CD4-positive, alpha-beta T cell (primary cell): ENCODE measurements around the gene DUOXA2. TPM values are rescaled to one million over a fixed set of nuclear protein-coding genes. Genes with fewer than 3 reads are reported as not detected.

ENCODE experiments used
- ATAC-seq: fragments of 200-7000 bp; cut with Tn5 transposase; one replicate; pipeline ENCODE4 v1.10.0; 2022; ENCODE audit warnings: mild to moderate bottlenecking; ENCODE audit not compliant: poor library complexity
- CTCF ChIA-PET: fragments of 350-600 bp; sonication (Branson Sonifier 250); formaldehyde crosslinking; loops from one replicate; lab custom pipeline; 2021; ENCODE audit warnings: antibody characterized with exemption, inconsistent platforms; lab: Charles Lee
- POLR2A ChIA-PET: fragments of 350-600 bp; sonication (Branson Sonifier 250); formaldehyde crosslinking; loops from one replicate; lab custom pipeline; 2021; ENCODE audit warnings: antibody characterized with exemption, inconsistent platforms; lab: Charles Lee
- DNase-seq, 14 experiments: peaks; one replicate each; pipeline ENCODE4 v3.0.0-alpha.2; 2013 to 2020; ENCODE audit warnings: mixed read lengths in 2 of 14
- H3K27ac ChIP-seq, 2 donors: one replicate each; pipeline versions ENCODE4 v1.5.1 to v1.7.0; 2013; ENCODE audit warnings: low read length in 2 of 2, low read depth in 1 of 2, mild to moderate bottlenecking in 1 of 2
- H3K27me3 ChIP-seq, 2 experiments: 1 replicate in 1 of 2; 2 replicates in 1 of 2; pipeline versions ENCODE4 v1.6.1 to v1.7.0; 2013; ENCODE audit warnings: low read length in 2 of 2, control low read depth in 1 of 2, mild to moderate bottlenecking in 1 of 2, moderate library complexity in 1 of 2; ENCODE audit not compliant: insufficient read depth in 2 of 2, control insufficient read depth in 1 of 2
- H3K36me3 ChIP-seq: one replicate; pipeline ENCODE4 v1.6.1; 2013; ENCODE audit warnings: low read length, control low read depth; ENCODE audit not compliant: insufficient read depth
- H3K4me1 ChIP-seq: one replicate; pipeline ENCODE4 v1.6.1; 2013; ENCODE audit warnings: low read length, control low read depth; ENCODE audit not compliant: insufficient read depth
- H3K4me3 ChIP-seq: one replicate; pipeline ENCODE4 v1.5.1; 2013; ENCODE audit warnings: mild to moderate bottlenecking, low read length, moderate library complexity
- H3K9me3 ChIP-seq, 2 experiments: 1 replicate in 1 of 2; 2 replicates in 1 of 2; pipeline versions ENCODE4 v1.6.1 to v1.7.0; 2013; ENCODE audit warnings: low read length in 2 of 2, mild to moderate bottlenecking in 2 of 2, control low read depth in 1 of 2, moderate library complexity in 1 of 2; ENCODE audit not compliant: control insufficient read depth in 1 of 2, insufficient read depth in 1 of 2
- H3K27ac Mint-ChIP-seq: one replicate; pipeline ENCODE4 v1.8.0; 2020; ENCODE audit warnings: mixed read lengths
- H3K27me3 Mint-ChIP-seq: one replicate; pipeline ENCODE4 v1.8.0; 2021; ENCODE audit warnings: mixed read lengths
- H3K36me3 Mint-ChIP-seq: one replicate; pipeline ENCODE4 v1.8.0; 2021; ENCODE audit warnings: low read depth, mixed read lengths
- H3K4me1 Mint-ChIP-seq: one replicate; pipeline ENCODE4 v1.8.0; 2021; ENCODE audit warnings: low read depth, mixed read lengths
- H3K4me3 Mint-ChIP-seq: one replicate; pipeline ENCODE4 v1.8.0; 2020; ENCODE audit warnings: mild to moderate bottlenecking, mixed read lengths
- H3K9me3 Mint-ChIP-seq: one replicate; pipeline ENCODE4 v1.8.0; 2020; ENCODE audit warnings: mixed read lengths
- intact Hi-C, 2 experiments: fragments of 100-400 bp; cut with DNase I in 1 of 2; cut with micrococcal nuclease in 1 of 2; formaldehyde crosslinking; loops; one replicate each; pipeline versions ENCODE4 v1.15.1 to v1.9.0; 2023 to 2025; cut with DNase I, micrococcal nuclease
- total RNA-seq, 174 experiments: library from RNA in 2 of 174; stranded (reverse) in 2 of 174; gene quantifications; one replicate each; pipeline ENCODE4 v1.2.3 and lab custom pipeline; 2021 to 2026
- TF ChIP-seq, protein P1 (sequence below): fragments of 200-600 bp; IDR thresholded peaks from one replicate; pipeline ENCODE4 v1.8.0; 2022; ENCODE audit warnings: antibody characterized with exemption, mild to moderate bottlenecking

Gene DUOXA2
- total RNA-seq, 2 experiments from 2014 or later, result not detected

- H3K27ac Mint-ChIP-seq, result no peak overlapping the region
- Histone ChIP-seq H3K27ac (no peak overlapping the region), H3K36me3 (no peaks in the 10 kb centered on the region), H3K4me1 (no peaks in the 10 kb centered on the region), H3K4me3 (no peak overlapping the region), H3K27me3 (peaks cover 19 to 23% of the 10 kb centered on the region in 2 experiments), H3K9me3 (peaks cover 0 to 6% of the 10 kb centered on the region in 2 experiments)
- H3K4me1 Mint-ChIP-seq, result peaks cover 5% of the 10 kb centered on the region
- ATAC-seq (no peak), DNase-seq (no peak)
- TF ChIP-seq, protein P1, sequence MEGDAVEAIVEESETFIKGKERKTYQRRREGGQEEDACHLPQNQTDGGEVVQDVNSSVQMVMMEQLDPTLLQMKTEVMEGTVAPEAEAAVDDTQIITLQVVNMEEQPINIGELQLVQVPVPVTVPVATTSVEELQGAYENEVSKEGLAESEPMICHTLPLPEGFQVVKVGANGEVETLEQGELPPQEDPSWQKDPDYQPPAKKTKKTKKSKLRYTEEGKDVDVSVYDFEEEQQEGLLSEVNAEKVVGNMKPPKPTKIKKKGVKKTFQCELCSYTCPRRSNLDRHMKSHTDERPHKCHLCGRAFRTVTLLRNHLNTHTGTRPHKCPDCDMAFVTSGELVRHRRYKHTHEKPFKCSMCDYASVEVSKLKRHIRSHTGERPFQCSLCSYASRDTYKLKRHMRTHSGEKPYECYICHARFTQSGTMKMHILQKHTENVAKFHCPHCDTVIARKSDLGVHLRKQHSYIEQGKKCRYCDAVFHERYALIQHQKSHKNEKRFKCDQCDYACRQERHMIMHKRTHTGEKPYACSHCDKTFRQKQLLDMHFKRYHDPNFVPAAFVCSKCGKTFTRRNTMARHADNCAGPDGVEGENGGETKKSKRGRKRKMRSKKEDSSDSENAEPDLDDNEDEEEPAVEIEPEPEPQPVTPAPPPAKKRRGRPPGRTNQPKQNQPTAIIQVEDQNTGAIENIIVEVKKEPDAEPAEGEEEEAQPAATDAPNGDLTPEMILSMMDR, result no peak
- intact Hi-C loops, result no loop called here
- H3K9me3 Mint-ChIP-seq, result no peaks in the 10 kb centered on the region
- no peak overlapping the region for H3K4me3 Mint-ChIP-seq
- ChIA-PET POLR2A (no interaction called here), CTCF (interaction anchor here (1.2 kb wide), 1 partner anchor 12 kb away, joined by 3 read pairs; no protein-coding TSS in a partner anchor)
- peaks cover 63% of the 10 kb centered on the region for H3K27me3 Mint-ChIP-seq
- no peaks in the 10 kb centered on the region for H3K36me3 Mint-ChIP-seq
Measured at GRCh38 chr15:45106002-45106790, 7.9 kb upstream of the DUOXA2 start.

DNA sequence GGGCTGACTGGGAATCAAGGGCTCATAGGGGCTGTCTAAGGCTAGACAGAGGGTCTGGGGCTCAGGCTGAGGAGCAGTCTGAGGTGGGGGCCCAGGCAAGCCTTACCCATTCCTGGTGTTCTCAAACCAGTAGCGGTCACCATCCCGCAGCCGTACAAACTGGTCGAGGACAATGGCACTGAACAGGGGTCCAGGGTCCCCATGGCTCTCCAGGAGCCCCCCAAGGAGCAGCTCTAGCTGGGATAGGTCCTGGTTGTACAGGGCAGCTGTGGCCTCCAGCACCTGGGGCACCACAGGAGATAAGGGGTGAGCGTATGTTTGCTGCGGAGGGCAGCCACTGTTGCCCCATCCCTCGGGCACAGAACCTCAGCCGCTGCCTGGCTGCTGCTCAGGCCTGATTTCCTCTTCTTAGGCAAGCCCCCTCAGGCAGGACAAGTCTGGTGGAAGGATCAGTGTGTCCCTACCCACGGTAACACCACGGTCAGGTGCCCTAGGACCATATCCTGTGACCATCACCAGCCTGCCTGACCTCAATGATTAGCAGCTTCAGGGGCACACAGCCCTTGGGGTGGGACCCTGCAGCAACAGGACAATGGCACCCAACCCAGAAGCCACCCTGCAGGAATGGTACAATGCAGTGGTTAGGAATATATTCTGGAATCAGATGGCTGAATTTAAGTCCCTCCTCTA is 6.0 kb upstream of the DUOXA2 start:
- Mint-ChIP-seq H3K27me3 (peaks cover 76% of the 10 kb centered on the region), H3K4me1 (peaks cover 18% of the 10 kb centered on the region), H3K27ac (no peak overlapping the region), H3K9me3 (no peaks in the 10 kb centered on the region), H3K4me3 (no peak overlapping the region), H3K36me3 (no peaks in the 10 kb centered on the region)
- H3K4me1 ChIP-seq, result peaks cover 15% of the 10 kb centered on the region
- H3K4me3 ChIP-seq, result no peak overlapping the region
- ChIA-PET POLR2A (no interaction called here), CTCF (interaction anchor here (1.4 kb wide), 1 partner anchor 10 kb away, joined by 4 read pairs; no protein-coding TSS in a partner anchor)
- H3K27ac ChIP-seq, result no peak overlapping the region
- peaks cover 36 to 39% of the 10 kb centered on the region in 2 experiments for H3K27me3 ChIP-seq
- H3K9me3 ChIP-seq, result peaks cover 0 to 15% of the 10 kb centered on the region in 2 experiments
- TF ChIP-seq, protein P1, result no peak
- intact Hi-C loops, result no loop called here
- peak in 1 of 14 experiments; percentile 15 for DNase-seq
- no peak for ATAC-seq
- H3K36me3 ChIP-seq, result no peaks in the 10 kb centered on the region

DNA sequence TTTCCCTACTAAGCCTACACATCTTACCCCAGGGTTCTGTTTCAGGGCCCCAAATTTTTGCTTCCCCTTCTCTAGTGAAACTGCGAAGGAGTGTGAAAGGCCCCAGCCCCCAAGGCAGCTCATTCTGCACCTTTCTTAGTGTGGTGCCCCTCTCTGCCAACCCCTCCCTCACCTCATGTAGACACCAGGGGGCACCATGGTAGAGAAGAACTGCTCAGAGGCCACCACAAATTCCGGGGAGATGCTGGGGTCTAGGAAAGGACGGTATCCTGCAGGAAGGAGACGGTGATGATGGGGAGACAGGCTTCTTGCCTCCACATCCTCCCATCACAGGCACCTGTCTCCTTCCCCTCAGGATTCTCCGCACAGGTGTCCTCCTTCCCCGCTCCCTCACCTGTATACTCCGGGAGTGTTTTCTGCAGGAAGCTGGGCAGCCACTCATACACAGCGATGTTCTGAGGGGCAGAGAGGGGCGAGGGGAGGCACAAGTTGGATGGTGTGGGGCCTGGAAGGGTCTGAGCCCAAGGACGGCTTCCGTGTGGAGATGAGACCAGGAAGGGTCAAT is 3.8 kb upstream of the DUOXA2 start:
- ChIA-PET CTCF (no interaction called here), POLR2A (no interaction called here)
- Histone ChIP-seq H3K9me3 (peaks cover 0 to 19% of the 10 kb centered on the region in 2 experiments), H3K4me1 (peaks cover 31% of the 10 kb centered on the region), H3K27ac (no peak overlapping the region), H3K36me3 (no peaks in the 10 kb centered on the region), H3K4me3 (no peak overlapping the region), H3K27me3 (peaks cover 59 to 61% of the 10 kb centered on the region in 2 experiments)
- no peaks in the 10 kb centered on the region for H3K9me3 Mint-ChIP-seq
- no peak for DNase-seq
- H3K4me1 Mint-ChIP-seq, result peaks cover 37% of the 10 kb centered on the region
- intact Hi-C loops, result no loop called here
- H3K27me3 Mint-ChIP-seq, result peaks cover 78% of the 10 kb centered on the region
- H3K27ac Mint-ChIP-seq, result no peak overlapping the region
- no peaks in the 10 kb centered on the region for H3K36me3 Mint-ChIP-seq
- TF ChIP-seq, protein P1, result no peak
- no peak for ATAC-seq
- H3K4me3 Mint-ChIP-seq, result peak overlapping the region; percentile 45
